Mononuclear cell (primary cell): ENCODE results near the gene GABPA. TPM values are rescaled to one million over a fixed set of nuclear protein-coding genes. Genes with fewer than 3 reads are reported as not detected.
"Not testable (repeated sequence)": the region's sequence is repeated elsewhere in the genome, so short reads cannot be mapped to it uniquely, and the experiment has no call there.

Source experiments
- H3K27me3 ChIP-seq: 2 replicates; pipeline ENCODE4 v1.6.0; 2011; ENCODE audit warnings: low read length, control low read depth; ENCODE audit not compliant: insufficient read depth
- H3K4me1 ChIP-seq: 2 replicates; pipeline ENCODE4 v1.5.1; 2011; ENCODE audit warnings: mild to moderate bottlenecking, low read length, control low read depth; ENCODE audit not compliant: insufficient read depth
- H3K4me3 ChIP-seq: 2 replicates; pipeline ENCODE4 v1.5.1; 2011; ENCODE audit warnings: mild to moderate bottlenecking, low read length, moderate library complexity
- H3K9me3 ChIP-seq: 2 replicates; pipeline ENCODE4 v1.5.1; 2011; ENCODE audit warnings: low read depth, mild to moderate bottlenecking, control low read depth, low read length
- total RNA-seq: library from RNA; depleted of rRNA; stranded (reverse); fragments of >200 nt; gene quantifications from one replicate; pipeline ENCODE4 v1.2.3, GENCODE V29; 2012

GABPA gene
- total RNA-seq, 1 donor, result 40.2 TPM

DNA sequence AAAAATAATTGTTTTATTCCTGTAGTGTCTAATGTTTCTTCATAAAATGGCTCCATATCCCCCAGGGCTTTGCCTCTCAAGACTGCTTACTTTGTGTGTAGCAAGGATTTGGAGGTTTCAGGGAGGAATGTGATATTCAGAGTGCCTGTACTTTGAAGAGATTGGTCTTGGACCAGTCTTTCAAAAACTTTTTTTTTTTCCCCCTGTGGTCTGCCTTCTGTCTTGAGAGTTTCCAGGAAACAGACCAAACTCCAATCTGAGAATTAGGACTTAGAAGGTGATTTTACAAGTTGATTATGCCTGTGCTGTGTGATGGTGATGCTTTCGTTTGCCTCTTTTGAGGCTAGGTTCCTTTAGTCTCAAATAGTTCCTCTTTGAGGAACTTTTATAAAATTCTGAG lies 25.9 kb downstream of the GABPA start:
- no peaks in the 10 kb centered on the region for H3K4me1 ChIP-seq
- no peaks in the 10 kb centered on the region for H3K27me3 ChIP-seq
- H3K4me3 ChIP-seq, result no peak overlapping the region
- H3K9me3 ChIP-seq, result no peaks in the 10 kb centered on the region

DNA sequence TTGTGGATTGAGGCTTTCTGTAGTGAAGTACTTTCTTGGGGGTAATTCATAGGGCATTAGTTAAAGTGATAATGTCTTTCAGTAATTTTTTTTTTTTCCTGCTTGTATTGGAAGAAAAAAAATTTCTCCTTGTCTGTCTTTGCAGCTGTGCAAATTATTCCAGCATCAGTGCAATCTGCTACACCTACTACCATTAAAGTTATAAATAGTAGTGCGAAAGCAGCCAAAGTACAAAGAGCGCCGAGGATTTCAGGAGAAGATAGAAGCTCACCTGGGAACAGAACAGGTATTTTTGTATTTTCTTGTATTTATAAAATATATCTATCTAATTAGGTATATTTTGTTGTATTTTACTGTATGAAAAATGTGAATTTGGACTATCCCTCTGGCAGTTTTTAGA lies 29.3 kb downstream of the GABPA start:
- H3K4me3 ChIP-seq, result no peak overlapping the region
- no peaks in the 10 kb centered on the region for H3K9me3 ChIP-seq
- no peaks in the 10 kb centered on the region for H3K4me1 ChIP-seq
- H3K27me3 ChIP-seq, result no peaks in the 10 kb centered on the region

DNA sequence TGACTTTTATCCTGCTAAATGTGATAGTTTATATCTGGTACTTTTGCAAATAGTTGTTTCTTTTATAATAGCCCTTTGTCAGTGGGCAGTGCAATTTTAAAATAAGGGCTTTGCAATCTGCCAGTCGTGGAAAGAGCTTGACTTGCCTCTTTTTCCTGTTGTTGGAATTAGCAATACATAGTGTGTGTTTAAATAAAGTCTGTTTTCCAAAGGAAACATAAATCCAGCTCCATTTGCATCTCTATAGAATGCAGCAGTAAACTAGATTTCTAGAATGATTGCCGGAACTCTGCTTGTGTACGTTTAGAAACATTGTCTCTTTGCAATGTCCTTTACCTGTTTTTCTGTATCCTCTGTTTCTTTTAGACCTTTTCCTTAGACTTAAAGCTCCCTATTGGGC lies 33.1 kb downstream of the GABPA start:
- no peak overlapping the region for H3K4me3 ChIP-seq
- H3K27me3 ChIP-seq, result no peaks in the 10 kb centered on the region
- H3K4me1 ChIP-seq, result no peaks in the 10 kb centered on the region
- H3K9me3 ChIP-seq, result no peaks in the 10 kb centered on the region

DNA sequence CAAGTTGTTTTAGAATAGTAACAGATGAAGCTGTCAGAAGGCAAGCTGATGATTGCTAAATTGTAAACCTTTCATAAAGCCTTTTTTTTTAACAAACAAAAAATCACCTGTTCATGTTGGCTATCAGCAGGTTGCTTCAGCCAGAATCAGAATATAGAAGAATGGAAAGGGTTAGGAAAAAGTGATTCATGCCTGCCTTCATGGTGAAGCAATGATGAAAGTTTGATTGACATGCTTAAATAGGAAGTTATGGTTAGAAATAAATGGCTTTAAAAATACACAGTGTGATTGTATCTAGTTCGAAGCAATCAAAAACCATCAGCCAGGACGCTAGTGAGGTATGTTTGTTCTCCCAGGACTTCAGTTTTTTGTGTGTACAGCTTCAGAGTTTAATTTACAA lies 37.9 kb downstream of the GABPA start:
- no peak overlapping the region for H3K4me3 ChIP-seq
- no peaks in the 10 kb centered on the region for H3K27me3 ChIP-seq
- no peaks in the 10 kb centered on the region for H3K9me3 ChIP-seq
- no peaks in the 10 kb centered on the region for H3K4me1 ChIP-seq

DNA sequence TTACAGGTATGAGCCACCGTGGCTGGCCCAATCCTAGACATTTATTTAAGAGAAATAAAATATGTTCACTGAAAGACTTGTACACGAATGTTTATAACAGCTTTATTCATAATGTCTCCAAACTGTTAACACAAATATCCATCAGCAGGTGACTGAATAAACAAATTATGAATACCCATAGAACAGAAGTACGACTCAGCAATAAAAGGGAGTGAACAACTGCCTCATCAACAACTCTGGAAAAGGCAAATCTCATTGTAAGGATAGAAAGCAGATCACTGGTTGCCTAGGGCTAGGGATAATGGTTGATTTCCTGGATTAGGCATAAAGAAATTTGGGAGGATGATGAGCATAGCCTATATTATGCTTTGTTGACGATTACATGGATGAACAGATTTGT lies 41.7 kb downstream of the GABPA start:
- no peak overlapping the region for H3K4me3 ChIP-seq
- no peaks in the 10 kb centered on the region for H3K4me1 ChIP-seq
- H3K27me3 ChIP-seq, result no peaks in the 10 kb centered on the region
- H3K9me3 ChIP-seq, result no peaks in the 10 kb centered on the region

DNA sequence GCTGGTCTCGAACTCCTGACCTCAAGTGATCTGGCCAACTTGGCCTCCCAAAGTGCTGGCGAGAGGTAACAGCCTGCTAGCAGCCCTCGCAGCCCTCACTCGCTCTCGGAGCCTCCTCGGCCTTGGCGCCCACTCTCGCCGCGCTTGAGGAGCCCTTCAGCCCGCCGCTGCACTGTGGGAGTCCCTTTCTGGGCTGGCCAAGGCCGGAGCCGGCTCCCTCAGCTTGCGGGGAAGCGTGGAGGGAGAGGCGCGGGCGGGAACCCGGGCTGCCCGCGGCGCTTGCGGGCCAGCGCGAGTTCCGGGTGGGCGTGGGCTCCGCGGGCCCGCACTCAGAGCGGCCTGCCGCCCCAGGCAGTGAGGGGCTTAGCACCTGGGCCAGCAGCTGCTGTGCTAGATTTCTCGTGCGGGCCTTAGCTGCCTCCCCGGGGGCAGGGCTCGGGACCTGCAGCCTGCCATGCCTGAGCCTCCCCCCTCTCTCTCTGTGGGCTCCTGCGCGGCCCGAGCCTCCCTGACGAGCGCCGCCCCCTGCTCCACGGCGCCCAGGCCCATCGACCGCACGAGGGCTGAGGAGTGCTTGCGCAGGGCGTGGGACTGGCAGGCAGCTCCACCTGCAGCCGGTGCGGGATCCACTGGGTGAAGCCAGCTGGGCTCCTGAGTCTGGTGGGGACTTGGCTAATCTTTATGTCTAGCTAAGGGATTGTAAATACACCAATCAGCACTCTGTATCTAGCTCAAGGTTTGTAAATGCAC lies 43.5 kb downstream of the GABPA start:
- H3K4me1 ChIP-seq, H3K4me3 ChIP-seq, H3K27me3 ChIP-seq, H3K9me3 ChIP-seq: not testable (repeated sequence)

DNA sequence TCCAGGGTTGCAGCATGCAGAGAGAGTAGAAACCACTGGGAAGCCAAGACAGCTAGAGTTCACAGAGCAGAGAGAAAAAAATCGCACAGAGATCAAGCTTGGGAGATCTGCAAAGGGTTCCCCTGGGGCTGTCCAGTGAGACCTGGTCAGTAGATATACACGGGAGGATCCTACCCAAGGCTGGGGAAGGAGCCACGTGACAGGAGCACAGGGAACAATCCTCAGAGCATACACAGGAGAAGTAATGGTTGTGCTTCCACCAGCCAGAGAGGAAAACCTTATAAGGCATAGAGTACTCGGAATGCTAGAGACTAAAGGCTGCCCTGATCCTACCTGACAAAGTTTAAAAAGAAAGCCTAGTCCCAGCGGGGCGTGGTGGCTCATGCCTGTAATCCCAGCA lies 53.9 kb downstream of the GABPA start:
- no peaks in the 10 kb centered on the region for H3K9me3 ChIP-seq
- peaks cover 4% of the 10 kb centered on the region for H3K27me3 ChIP-seq
- no peak overlapping the region for H3K4me3 ChIP-seq
- peaks cover 7% of the 10 kb centered on the region for H3K4me1 ChIP-seq

DNA sequence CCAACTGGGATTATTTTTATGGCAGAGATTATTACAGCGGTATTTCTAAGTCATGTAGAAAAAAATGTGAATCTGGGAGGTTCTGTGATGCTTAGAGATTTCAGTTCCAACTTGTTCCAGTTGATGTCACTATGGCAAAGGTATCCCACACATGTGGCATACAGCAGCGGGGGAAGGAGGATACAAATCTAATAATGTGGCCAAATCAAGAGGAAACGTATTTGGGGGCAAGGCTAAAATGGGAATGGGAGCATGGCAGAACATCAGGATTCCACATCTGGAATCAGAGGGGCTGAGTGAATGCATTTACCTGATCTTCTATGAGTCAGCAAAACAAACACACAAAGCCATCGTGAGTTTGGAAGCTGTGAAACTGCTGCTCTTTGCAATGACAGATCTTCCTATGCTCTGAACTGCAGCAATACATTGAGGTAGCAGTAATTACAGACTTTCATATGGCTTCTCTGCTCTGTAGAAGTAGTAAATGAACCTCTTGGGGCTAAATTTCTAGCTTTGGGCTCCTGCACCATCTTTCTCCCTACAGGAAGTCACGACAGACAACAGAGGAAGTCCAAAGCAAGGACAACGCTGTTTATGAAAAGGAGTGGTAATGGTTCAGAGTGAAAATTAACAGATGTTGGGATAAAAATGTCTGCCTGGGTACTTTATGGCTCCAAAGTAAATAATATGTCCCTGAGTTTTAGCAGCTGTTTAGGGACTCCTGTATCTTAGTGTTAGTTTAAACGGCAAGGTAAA lies 55.5 kb downstream of the GABPA start:
- Histone ChIP-seq H3K9me3 (no peaks in the 10 kb centered on the region), H3K4me3 (peak overlapping the region; percentile 28), H3K27me3 (peaks cover 6% of the 10 kb centered on the region), H3K4me1 (peaks cover 7% of the 10 kb centered on the region)

DNA sequence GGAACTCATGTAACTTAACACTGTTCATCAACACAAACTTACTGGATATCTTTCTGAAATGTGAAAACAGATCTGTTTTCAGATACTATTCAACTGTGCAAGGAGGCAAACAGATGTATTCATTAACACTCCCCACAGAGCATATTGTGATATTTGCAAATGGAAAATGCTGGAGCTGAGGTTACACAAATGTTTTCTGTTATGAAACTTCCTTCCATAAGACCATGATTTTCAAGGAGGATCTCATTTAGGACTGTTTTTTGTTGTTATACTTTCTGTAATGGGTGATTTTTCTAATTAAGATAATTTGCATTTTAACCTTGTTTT lies 56.1 kb downstream of the GABPA start:
- Histone ChIP-seq H3K4me3 (no peak overlapping the region), H3K4me1 (peaks cover 7% of the 10 kb centered on the region), H3K9me3 (no peaks in the 10 kb centered on the region), H3K27me3 (peaks cover 6% of the 10 kb centered on the region)

DNA sequence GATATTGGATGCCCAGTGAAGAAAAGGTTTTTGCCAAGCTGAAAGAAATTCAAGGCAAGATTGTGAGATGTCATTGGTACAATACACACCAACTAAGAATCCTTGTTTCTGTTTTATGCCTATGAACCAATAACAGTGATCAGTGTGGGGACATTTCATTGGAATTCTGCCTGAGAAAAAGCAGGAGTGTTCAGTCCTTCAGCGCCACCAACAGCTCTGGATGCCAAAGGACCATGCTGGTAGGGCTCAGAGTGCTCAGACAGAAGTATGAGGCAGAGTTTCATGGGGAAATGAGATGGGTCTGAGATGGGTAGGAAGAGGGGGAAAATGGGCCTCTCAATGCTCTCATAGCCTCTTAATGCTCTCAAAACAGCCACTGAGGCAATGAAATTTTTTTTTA lies 56.5 kb downstream of the GABPA start:
- Histone ChIP-seq H3K4me3 (no peak overlapping the region), H3K4me1 (peaks cover 7% of the 10 kb centered on the region), H3K27me3 (peaks cover 6% of the 10 kb centered on the region), H3K9me3 (no peaks in the 10 kb centered on the region)

DNA sequence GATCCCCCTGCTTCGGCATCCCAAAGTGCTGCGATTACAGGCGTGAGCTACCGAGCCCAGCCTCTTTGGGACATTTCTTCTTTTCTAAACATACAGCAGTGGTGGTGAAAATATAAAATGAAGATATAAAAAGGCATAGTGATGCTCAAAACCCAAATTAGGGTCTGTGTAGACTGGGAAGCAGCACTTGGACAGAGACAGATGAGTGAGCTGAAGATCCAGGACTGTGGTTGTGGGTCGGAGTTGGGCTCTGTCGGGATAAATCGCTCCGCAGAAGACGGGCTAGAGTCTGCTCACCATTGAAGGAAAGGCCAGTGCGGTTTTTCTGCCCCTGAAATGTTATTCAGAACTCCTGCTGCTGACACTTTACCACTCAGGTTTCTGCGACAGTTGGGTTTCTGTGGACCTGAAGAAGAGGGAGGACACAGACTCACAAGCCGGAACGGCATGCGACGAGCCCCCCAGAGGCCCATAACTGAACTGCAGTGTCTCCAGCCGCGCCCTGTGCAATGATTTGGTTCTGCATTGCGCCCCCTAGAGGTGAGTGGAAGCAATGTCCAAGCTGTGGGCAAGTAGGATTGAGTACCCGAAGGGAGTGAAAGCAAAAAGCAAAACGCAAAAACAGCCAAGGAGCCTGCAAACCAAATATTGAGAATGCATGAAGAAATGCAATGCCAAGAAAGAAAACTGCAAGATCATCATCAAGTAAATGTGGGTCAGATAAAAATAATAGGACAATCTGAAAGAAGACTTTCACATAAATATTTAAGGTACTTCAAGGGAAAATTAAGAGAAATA lies 66.6 kb downstream of the GABPA start:
- Histone ChIP-seq H3K4me3 (no peak overlapping the region), H3K27me3 (no peaks in the 10 kb centered on the region), H3K4me1 (no peaks in the 10 kb centered on the region), H3K9me3 (no peaks in the 10 kb centered on the region)

DNA sequence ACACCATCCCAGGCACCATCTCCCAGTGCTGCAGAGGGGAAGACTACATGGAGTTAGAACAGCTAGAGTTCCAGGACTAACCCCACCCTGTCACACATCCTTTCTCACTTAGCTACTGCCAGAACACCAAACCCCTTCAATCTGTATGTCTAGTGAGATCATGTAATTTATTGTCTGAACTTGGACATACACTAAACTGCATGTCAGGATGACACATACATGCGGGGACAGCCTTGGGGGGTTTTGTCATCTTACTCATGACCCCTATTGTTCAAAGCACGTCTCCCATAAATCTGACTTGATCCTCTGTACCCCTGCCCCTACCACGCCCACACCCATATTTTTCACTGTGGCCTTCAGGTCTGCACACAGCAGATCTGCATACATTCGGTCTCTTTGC lies 71.3 kb downstream of the GABPA start:
- Histone ChIP-seq H3K9me3 (no peaks in the 10 kb centered on the region), H3K4me3 (no peak overlapping the region), H3K4me1 (no peaks in the 10 kb centered on the region), H3K27me3 (no peaks in the 10 kb centered on the region)

DNA sequence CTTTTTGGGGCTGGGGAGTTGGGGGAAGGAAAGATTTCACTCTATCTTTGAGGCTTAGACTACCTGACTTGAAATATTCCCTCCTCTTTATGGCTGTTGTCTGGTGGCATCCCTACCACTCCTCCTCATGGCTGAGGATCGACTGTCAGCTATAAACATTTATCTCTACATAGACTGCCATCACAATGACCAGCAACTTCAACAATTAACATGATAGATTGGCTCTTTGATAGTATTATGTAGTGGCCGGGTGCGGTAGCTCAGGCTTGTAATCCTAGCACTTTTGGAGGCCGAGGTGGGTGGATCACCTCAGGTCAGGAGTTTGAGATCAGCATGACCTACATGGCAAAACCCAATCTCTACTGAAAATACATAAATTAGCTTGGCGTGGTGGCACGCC lies 72.4 kb downstream of the GABPA start:
- no peaks in the 10 kb centered on the region for H3K27me3 ChIP-seq
- no peak overlapping the region for H3K4me3 ChIP-seq
- H3K4me1 ChIP-seq, result no peaks in the 10 kb centered on the region
- H3K9me3 ChIP-seq, result no peaks in the 10 kb centered on the region

DNA sequence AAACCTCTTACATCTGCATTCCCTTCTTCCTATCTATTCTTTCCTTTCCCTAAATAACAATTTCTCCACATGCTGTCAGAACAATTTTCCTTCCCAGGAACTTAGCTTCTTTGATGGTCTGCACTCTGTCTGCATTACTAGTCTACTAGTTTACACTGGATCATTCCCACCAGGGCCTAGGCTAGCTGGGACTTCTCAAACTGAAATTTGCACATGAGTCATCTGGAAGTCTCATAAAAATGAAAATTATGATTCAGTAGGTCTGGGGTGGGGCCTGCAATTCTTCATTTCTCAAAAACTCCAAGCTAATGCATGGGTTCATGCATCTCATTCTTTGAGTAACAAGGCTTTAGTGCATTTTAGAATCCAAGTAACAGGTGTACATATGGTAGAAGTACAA lies 74.2 kb downstream of the GABPA start:
- no peaks in the 10 kb centered on the region for H3K27me3 ChIP-seq
- H3K4me3 ChIP-seq, result no peak overlapping the region
- no peaks in the 10 kb centered on the region for H3K4me1 ChIP-seq
- H3K9me3 ChIP-seq, result no peaks in the 10 kb centered on the region

DNA sequence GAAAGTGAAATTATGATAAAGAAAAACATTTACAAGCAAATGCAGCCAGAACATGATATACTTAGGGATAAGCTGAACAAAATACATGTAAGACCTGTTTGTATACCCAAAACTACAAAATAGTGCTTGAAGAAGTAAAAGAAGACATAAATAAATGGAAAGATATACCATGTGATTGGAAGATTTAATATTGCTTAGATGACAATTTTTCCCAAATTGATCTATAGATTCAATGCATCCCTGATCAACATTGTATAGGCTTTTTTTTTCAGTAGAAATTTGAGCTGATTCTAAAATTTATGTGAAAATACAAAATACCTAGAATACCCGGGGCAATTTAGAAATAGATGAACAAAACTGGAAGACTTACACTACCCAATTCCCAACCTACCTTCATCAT lies 76.4 kb downstream of the GABPA start:
- Histone ChIP-seq H3K4me1 (no peaks in the 10 kb centered on the region), H3K4me3 (no peak overlapping the region), H3K27me3 (no peaks in the 10 kb centered on the region), H3K9me3 (no peaks in the 10 kb centered on the region)
